ENCODE data around the gene LIPC. TPM values are rescaled to one million over a fixed set of nuclear protein-coding genes. Genes with fewer than 3 reads are reported as not detected.

LIPC gene
- total RNA-seq, 1 experiment from 2014 or later: not detected

GRCh38 chr15:58483376-58483775 is 51.6 kb downstream of the LIPC start (continued):
- TF ChIP-seq CTCF (IDR thresholded peaks at IDR 0.05 in 2 of 3, conservative IDR thresholded peaks at IDR 0.05 in 1 of 3; ENCODE audit: borderline replicate concordance in 1 of 3, insufficient read depth in 1 of 3, low read depth in 2 of 3, low read length in 2 of 3): no peak
- TF ChIP-seq ELF1 (IDR thresholded peaks at IDR 0.05; ENCODE audit: borderline replicate concordance, low read depth): no peak
- TF ChIP-seq SIN3A (IDR thresholded peaks at IDR 0.05; ENCODE audit: low read depth): no peak

- ATAC-seq: no peak
- H3K9ac ChIP-seq (ENCODE audit: low read length): no peak overlapping the region
- H3K27ac ChIP-seq (ENCODE audit: low read depth, low read length): no peak overlapping the region
- H3K4me2 ChIP-seq (ENCODE audit: low read length): no peak overlapping the region
- H2AFZ ChIP-seq (ENCODE audit: low read depth, low read length, poor library complexity, severe bottlenecking): no peak overlapping the region
- intact Hi-C loops (cut with micrococcal nuclease): no loop called here
- no peaks in the 10 kb centered on the region for H3K9me2 ChIP-seq (ENCODE audit: insufficient read depth)
- H3K36me3 ChIP-seq (ENCODE audit: control insufficient read depth in 1 of 2, insufficient read depth in 2 of 2, low read length in 2 of 2): no peaks in the 10 kb centered on the region
- no peaks in the 10 kb centered on the region for H3K27me3 ChIP-seq (ENCODE audit: insufficient read depth, low read length)
- H4K20me1 ChIP-seq (ENCODE audit: insufficient read depth): no peaks in the 10 kb centered on the region
- CTCF ChIA-PET: no interaction called here
- no peaks in the 10 kb centered on the region for H3K79me2 ChIP-seq (ENCODE audit: insufficient read depth, low read length)
- no peak overlapping the region for H3K4me3 ChIP-seq (replicated peaks in 1 of 2; ENCODE audit: low read depth in 1 of 2, low read length in 2 of 2)
- POLR2A ChIA-PET: no interaction called here
- DNase-seq (ENCODE audit: low read depth, low spot score): no peak
- no peaks in the 10 kb centered on the region; a peak in 1 of 4 replicates for H3K9me3 ChIP-seq (ENCODE audit: control insufficient read depth in 1 of 2, insufficient read depth in 1 of 2, low read depth in 1 of 2, low read length in 2 of 2)
- no peaks in the 10 kb centered on the region for H3K4me1 ChIP-seq (ENCODE audit: control insufficient read depth in 1 of 2, insufficient read depth in 2 of 2, low read length in 2 of 2)
- RAD21 ChIA-PET (ENCODE audit: low non-redundant PET in 1 of 2, low total read pairs in 2 of 2, uncharacterized antibody in 2 of 2, unreplicated experiment in 2 of 2): no interaction called here
- BruUV-seq (replicated peaks): no TSS peak
- TF ChIP-seq SIN3A (IDR thresholded peaks at IDR 0.05; ENCODE audit: low read depth) (no peak), POLR2AphosphoS5 (IDR thresholded peaks at IDR 0.05; ENCODE audit: low read depth, low read length) (no peak), CEBPB (IDR thresholded peaks at IDR 0.05; ENCODE audit: low read depth) (no peak), ZNF274 (IDR thresholded peaks at IDR 0.05; ENCODE audit: low read depth, low read length) (no peak), EGR1 (IDR thresholded peaks at IDR 0.05; ENCODE audit: low read depth) (no peak), CBX3 (IDR thresholded peaks at IDR 0.05; ENCODE audit: low read depth) (no peak), RAD21 (IDR thresholded peaks at IDR 0.05; ENCODE audit: low read depth) (no peak), YY1 (IDR thresholded peaks at IDR 0.05; ENCODE audit: extremely low read depth, insufficient replicate concordance, low read depth, low read length) (no peak), ZFX (IDR thresholded peaks at IDR 0.05) (no peak), POLR2A (IDR thresholded peaks at IDR 0.05; ENCODE audit: borderline replicate concordance, extremely low read depth, insufficient read depth, insufficient read length) (no peak), JUND (IDR thresholded peaks at IDR 0.05) (no peak), TCF7L2 (IDR thresholded peaks at IDR 0.05; ENCODE audit: borderline replicate concordance, extremely low read depth, insufficient read depth, insufficient read length) (no peak), REST (IDR thresholded peaks at IDR 0.05; ENCODE audit: low read depth) (no peak), SRF (IDR thresholded peaks at IDR 0.05; ENCODE audit: low read depth) (no peak), ELF1 (IDR thresholded peaks at IDR 0.05; ENCODE audit: borderline replicate concordance, low read depth) (no peak), EZH2 (IDR thresholded peaks at IDR 0.05) (no peak), MAX (IDR thresholded peaks at IDR 0.05) (no peak)
Measured at GRCh38 chr15:58484791-58485600, 53.2 kb downstream of the LIPC start.
